GM18499 (cell line): ENCODE data around the gene NLRP9.

Source experiments
- ATAC-seq: cut with Tn5 transposase; IDR thresholded peaks from one replicate; pipeline ENCODE4 v1.9.1; 2021; ENCODE audit warnings: moderate number of reproducible peaks; ENCODE audit not compliant: insufficient read depth, unreplicated experiment

NLRP9 gene

DNA sequence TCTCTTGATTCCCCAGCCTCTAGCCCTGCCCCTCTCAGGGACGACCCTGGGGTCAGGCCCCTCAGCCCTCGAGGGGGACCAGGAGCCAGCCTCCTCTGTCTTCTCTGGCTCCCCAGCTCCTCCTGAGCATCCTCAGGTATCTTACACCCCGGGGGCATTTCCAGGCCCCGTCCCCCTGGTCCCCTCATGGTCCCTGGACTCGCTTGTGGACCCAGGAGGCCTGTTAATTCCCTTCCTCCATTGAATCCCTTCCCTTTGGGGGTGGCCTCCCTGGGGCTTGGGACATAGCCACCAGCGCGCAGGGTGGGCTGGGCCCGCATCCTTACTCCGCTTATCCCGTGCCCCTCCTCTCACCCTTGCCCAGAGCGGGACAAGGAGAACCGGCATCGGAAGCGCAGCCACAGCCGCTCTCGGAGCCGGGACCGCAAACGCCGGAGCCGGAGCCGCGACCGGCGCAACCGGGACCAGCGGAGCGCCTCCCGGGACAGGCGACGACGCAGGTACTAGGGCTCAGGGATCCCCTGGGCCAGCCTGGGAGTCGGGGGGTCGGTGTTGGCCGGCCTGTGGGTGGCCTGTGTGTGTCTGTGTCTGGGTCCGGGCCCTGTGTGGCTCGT is 79.2 kb downstream of the NLRP9 start:
- ATAC-seq: no peak
